Neuronal stem cell (in vitro differentiated cells): ENCODE measurements around the gene PDYN.

Experiments
- DNase-seq: peaks from one replicate; pipeline ENCODE4 v3.0.0-alpha.2; 2013; ENCODE audit warnings: low spot score
- H2AFZ ChIP-seq: one replicate; pipeline ENCODE4 v1.6.1; 2013; ENCODE audit warnings: mild to moderate bottlenecking, low read length, inconsistent platforms
- H2AK5ac ChIP-seq: 2 replicates; pipeline ENCODE4 v1.6.1; 2013; ENCODE audit warnings: low read depth, mild to moderate bottlenecking, inconsistent platforms, low read length, moderate library complexity, mixed read lengths
- H2BK120ac ChIP-seq: 2 replicates; pipeline ENCODE4 v1.6.1; 2013; ENCODE audit warnings: low read depth, mild to moderate bottlenecking, inconsistent platforms, low read length, moderate library complexity, mixed read lengths
- H2BK12ac ChIP-seq: one replicate; pipeline ENCODE4 v1.6.1; 2013; ENCODE audit warnings: low read length, inconsistent platforms
- H2BK15ac ChIP-seq: 2 replicates; pipeline ENCODE4 v1.6.1; 2013; ENCODE audit warnings: mild to moderate bottlenecking, low read length, inconsistent platforms, mixed read lengths
- H2BK5ac ChIP-seq: one replicate; pipeline ENCODE4 v1.6.1; 2013; ENCODE audit warnings: inconsistent platforms, mild to moderate bottlenecking, low read length, moderate library complexity
- H3K14ac ChIP-seq: one replicate; pipeline ENCODE4 v1.6.1; 2013; ENCODE audit warnings: low read length, inconsistent platforms
- H3K18ac ChIP-seq: 2 replicates; pipeline ENCODE4 v1.6.1; 2013; ENCODE audit warnings: low read length, inconsistent platforms
- H3K23ac ChIP-seq: 2 replicates; pipeline ENCODE4 v1.6.1; 2013; ENCODE audit warnings: low read depth, mild to moderate bottlenecking, mixed read lengths, low read length, inconsistent platforms; ENCODE audit not compliant: poor library complexity
- H3K27ac ChIP-seq: replicated peaks from 3 replicates; pipeline ENCODE4 v1.5.1; 2013; ENCODE audit warnings: low read length, inconsistent platforms
- H3K27me3 ChIP-seq, 3 experiments: 2 replicates each; pipeline ENCODE4 v1.6.1; 2013; ENCODE audit warnings: low read length in 3 of 3, mild to moderate bottlenecking in 2 of 3, inconsistent platforms in 1 of 3, low read depth in 1 of 3, mixed read lengths in 1 of 3, moderate library complexity in 1 of 3; ENCODE audit not compliant: control insufficient read depth in 3 of 3, insufficient read depth in 3 of 3
- H3K36me3 ChIP-seq, 2 donors: replicated peaks in 1 of 2; 2 replicates each; pipeline ENCODE4 v1.6.1; 2013; ENCODE audit warnings: low read length in 2 of 2; ENCODE audit not compliant: control insufficient read depth in 2 of 2, insufficient read depth in 2 of 2
- H3K4ac ChIP-seq: 2 replicates; pipeline ENCODE4 v1.6.1; 2013; ENCODE audit warnings: inconsistent platforms, mild to moderate bottlenecking, low read length, moderate library complexity
- H3K4me1 ChIP-seq, 2 donors: 1 replicate in 1 of 2; 2 replicates in 1 of 2; pipeline ENCODE4 v1.6.1; 2013; ENCODE audit warnings: low read length in 2 of 2, low read depth in 1 of 2; ENCODE audit not compliant: control insufficient read depth in 2 of 2, insufficient read depth in 1 of 2
- H3K4me2 ChIP-seq: one replicate; pipeline ENCODE4 v1.6.1; 2013; ENCODE audit warnings: mild to moderate bottlenecking, low read length, inconsistent platforms; ENCODE audit not compliant: insufficient read depth, poor library complexity, severe bottlenecking
- H3K4me3 ChIP-seq, 2 donors: 2 replicates each; pipeline ENCODE4 v1.5.1; 2013; ENCODE audit warnings: low read length in 2 of 2, mild to moderate bottlenecking in 2 of 2, inconsistent platforms in 1 of 2, moderate library complexity in 1 of 2
- H3K79me1 ChIP-seq: one replicate; pipeline ENCODE4 v1.6.1; 2013; ENCODE audit warnings: low read depth, mild to moderate bottlenecking, inconsistent platforms, low read length, moderate library complexity
- H3K9ac ChIP-seq: one replicate; pipeline ENCODE4 v1.6.1; 2013; ENCODE audit warnings: mild to moderate bottlenecking, low read depth, low read length, inconsistent platforms; ENCODE audit not compliant: poor library complexity
- H3K9me3 ChIP-seq, 2 donors: replicated peaks in 1 of 2; 2 replicates each; pipeline versions ENCODE3 to v1.6.1; 2013; ENCODE audit warnings: low read length in 2 of 2, mild to moderate bottlenecking in 2 of 2, inconsistent platforms in 1 of 2, low read depth in 1 of 2, mixed read lengths in 1 of 2, moderate library complexity in 1 of 2; ENCODE audit not compliant: control insufficient read depth in 2 of 2, insufficient read depth in 1 of 2
- H4K8ac ChIP-seq: one replicate; pipeline ENCODE4 v1.6.1; 2013; ENCODE audit warnings: low read depth, mild to moderate bottlenecking, inconsistent platforms, low read length, moderate library complexity
- H4K91ac ChIP-seq: one replicate; pipeline ENCODE4 v1.6.1; 2013; ENCODE audit warnings: low read length, low read depth, mild to moderate bottlenecking, inconsistent platforms; ENCODE audit not compliant: poor library complexity
- WGBS, 2 donors: extraction: QIAGEN DNeasy Blood & Tissue Kit; methylation state at CpG; one replicate each; pipeline ENCODE4 v1.1.7; 2013; ENCODE audit warnings: missing lambda C conversion rate in 2 of 2, mixed read lengths in 1 of 2; ENCODE audit not compliant: insufficient read length in 2 of 2, insufficient replicate concordance in 1 of 2; ENCODE audit errors: extremely low coverage in 2 of 2; 5-methylcytosine and 5-hydroxymethylcytosine counted together

The PDYN gene

GRCh38 chr20:1959156-1959555 is 34.7 kb downstream of the PDYN start:
- H3K9ac ChIP-seq = no peak overlapping the region
- no peak overlapping the region for H2BK5ac ChIP-seq
- no peak overlapping the region for H3K4me2 ChIP-seq
- H2AFZ ChIP-seq = no peak overlapping the region
- no peaks in the 10 kb centered on the region for H3K36me3 ChIP-seq
- H3K14ac ChIP-seq = no peak overlapping the region
- no peaks in the 10 kb centered on the region for H3K79me1 ChIP-seq
- H3K4ac ChIP-seq = no peak overlapping the region
- H3K4me1 ChIP-seq = no peaks in the 10 kb centered on the region
- peaks cover 0 to 49% (median 2%) of the 10 kb centered on the region in 3 experiments for H3K27me3 ChIP-seq
- H3K23ac ChIP-seq = no peak overlapping the region
- H3K27ac ChIP-seq = no peak overlapping the region
- H4K91ac ChIP-seq = no peak overlapping the region
- no peak overlapping the region for H3K4me3 ChIP-seq
- no peak overlapping the region for H2AK5ac ChIP-seq
- no peak overlapping the region for H4K8ac ChIP-seq
- WGBS, 2 donors = no CpG with 5 or more reads among the region's 2 CpGs
- H2BK12ac ChIP-seq = no peak overlapping the region
- DNase-seq = no peak
- H3K18ac ChIP-seq = no peak overlapping the region
- no peaks in the 10 kb centered on the region for H3K9me3 ChIP-seq
- H2BK120ac ChIP-seq = no peak overlapping the region
- no peak overlapping the region for H2BK15ac ChIP-seq

DNA sequence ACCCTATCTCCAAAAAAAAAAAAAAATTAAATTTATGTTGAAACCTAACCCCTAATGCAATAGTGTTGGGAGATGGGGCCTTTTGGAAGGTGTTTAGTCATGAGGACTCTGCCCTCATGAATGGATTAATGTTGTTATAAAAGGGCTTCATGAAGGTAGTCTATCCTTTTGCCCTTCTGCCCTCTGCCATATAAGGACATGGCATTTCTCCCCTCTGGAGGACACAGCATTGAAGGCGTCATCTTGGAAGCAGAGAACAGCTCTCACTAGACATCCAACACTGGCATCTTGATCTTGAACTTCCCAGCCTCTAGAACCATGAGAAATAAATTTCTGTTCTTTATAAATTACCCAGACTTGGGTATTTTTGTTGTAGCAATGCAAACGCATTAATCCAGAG is 35.4 kb downstream of the PDYN start:
- Histone ChIP-seq H3K27me3 (peaks cover 0 to 41% (median 2%) of the 10 kb centered on the region in 3 experiments), H2AFZ (no peak overlapping the region), H3K14ac (no peak overlapping the region)

DNA sequence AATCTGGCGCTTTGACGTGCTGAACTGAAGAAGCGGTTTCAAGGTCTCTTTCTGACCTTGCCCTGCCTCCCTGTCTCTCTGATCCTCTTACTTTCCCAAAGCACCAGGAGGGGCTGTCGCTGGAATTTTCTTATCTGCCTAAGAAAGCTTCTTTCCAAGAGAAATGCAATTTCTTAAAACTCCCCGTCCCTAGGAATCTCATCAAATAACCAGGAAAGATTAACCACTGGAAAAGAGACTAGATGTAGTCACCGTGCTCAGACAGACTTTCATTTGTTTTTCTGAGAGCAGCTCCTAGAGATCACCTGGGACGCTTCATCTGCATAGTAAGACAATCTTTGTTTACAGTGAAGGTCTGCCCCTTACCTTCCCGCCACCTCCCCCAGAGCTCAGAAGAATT is 38.6 kb downstream of the PDYN start:
- no peak overlapping the region for H2BK120ac ChIP-seq
- no peaks in the 10 kb centered on the region for H3K9me3 ChIP-seq
- no peak overlapping the region for H2BK5ac ChIP-seq
- H4K8ac ChIP-seq = no peak overlapping the region
- no peak overlapping the region for H2BK12ac ChIP-seq
- WGBS, 2 donors = no CpG with 5 or more reads among the region's 8 CpGs
- DNase-seq = no peak
- no peaks in the 10 kb centered on the region for H3K79me1 ChIP-seq
- H3K18ac ChIP-seq = no peak overlapping the region
- H3K4me2 ChIP-seq = no peak overlapping the region
- no peaks in the 10 kb centered on the region for H3K36me3 ChIP-seq
- no peak overlapping the region for H3K14ac ChIP-seq
- H3K27ac ChIP-seq = no peak overlapping the region
- H2BK15ac ChIP-seq = no peak overlapping the region
- H3K9ac ChIP-seq = no peak overlapping the region
- peaks cover 0 to 32% (median 2%) of the 10 kb centered on the region in 3 experiments for H3K27me3 ChIP-seq
- no peak overlapping the region for H4K91ac ChIP-seq
- H2AK5ac ChIP-seq = no peak overlapping the region
- H3K23ac ChIP-seq = no peak overlapping the region
- H3K4ac ChIP-seq = no peak overlapping the region
- H3K4me3 ChIP-seq = no peak overlapping the region
- H3K4me1 ChIP-seq = peaks cover 4 to 7% of the 10 kb centered on the region in 2 donors
- no peak overlapping the region for H2AFZ ChIP-seq

More for the DNA sequence above, 35.4 kb downstream of the PDYN start:
- H3K9me3 ChIP-seq = no peaks in the 10 kb centered on the region
- H4K8ac ChIP-seq = no peak overlapping the region
- no peak overlapping the region for H2BK5ac ChIP-seq
- no peak for DNase-seq
- no peak overlapping the region for H2BK12ac ChIP-seq
- H3K36me3 ChIP-seq = no peaks in the 10 kb centered on the region
- no peaks in the 10 kb centered on the region for H3K4me1 ChIP-seq
- no peak overlapping the region for H3K18ac ChIP-seq
- H2BK15ac ChIP-seq = no peak overlapping the region
- H3K4me3 ChIP-seq = no peak overlapping the region
- no peak overlapping the region for H2AK5ac ChIP-seq
- H3K4ac ChIP-seq = no peak overlapping the region
- H3K4me2 ChIP-seq = no peak overlapping the region
- no CpG with 5 or more reads among the region's 2 CpGs for WGBS, 2 donors
- no peaks in the 10 kb centered on the region for H3K79me1 ChIP-seq
- H3K9ac ChIP-seq = no peak overlapping the region
- no peak overlapping the region for H3K23ac ChIP-seq
- H3K27ac ChIP-seq = no peak overlapping the region
- H2BK120ac ChIP-seq = no peak overlapping the region
- H4K91ac ChIP-seq = no peak overlapping the region

GRCh38 chr20:1953621-1954020 is 40.2 kb downstream of the PDYN start:
- Histone ChIP-seq H4K8ac (no peak overlapping the region), H3K9me3 (no peaks in the 10 kb centered on the region), H4K91ac (no peak overlapping the region), H2AK5ac (no peak overlapping the region), H3K4me3 (no peak overlapping the region), H3K27ac (no peak overlapping the region), H3K27me3 (peaks cover 0 to 40% (median under 1%) of the 10 kb centered on the region in 3 experiments), H3K4me2 (no peak overlapping the region), H3K23ac (no peak overlapping the region), H3K14ac (no peak overlapping the region), H2AFZ (no peak overlapping the region), H3K4ac (no peak overlapping the region), H3K18ac (no peak overlapping the region), H2BK5ac (no peak overlapping the region), H3K4me1 (peaks cover 4 to 9% of the 10 kb centered on the region in 2 donors), H2BK15ac (no peak overlapping the region), H2BK120ac (no peak overlapping the region), H3K9ac (no peak overlapping the region), H2BK12ac (no peak overlapping the region), H3K79me1 (no peaks in the 10 kb centered on the region), H3K36me3 (no peaks in the 10 kb centered on the region)
- no CpG with 5 or more reads among the region's 5 CpGs for WGBS, 2 donors
- no peak for DNase-seq
